BJ (cell line): ENCODE measurements around the gene MGRN1. TPM values are rescaled to one million over a fixed set of nuclear protein-coding genes. Genes with fewer than 3 reads are reported as not detected.
A peak's percentile ranks its signal among the peaks of the same experiment; 100 is the strongest.

Experiments used
- CTCF ChIA-PET: fragments of 350-600 bp; formaldehyde crosslinking; extraction: SDS; loops from one replicate; lab custom pipeline; 2021; ENCODE audit warnings: antibody characterized with exemption, inconsistent platforms; lab: Yijun Ruan, JAX
- POLR2A ChIA-PET: fragments of 300-600 bp; sonication (Branson Sonifier 250); formaldehyde crosslinking; extraction: SDS; loops from one replicate; lab custom pipeline; 2021; ENCODE audit warnings: antibody characterized with exemption; lab: Charles Lee
- DNase-seq: peaks from one replicate; pipeline ENCODE4 v3.0.0-alpha.2; 2011; ENCODE audit warnings: low read depth
- H3K27me3 ChIP-seq: 2 replicates; pipeline ENCODE4 v1.6.0; 2011; ENCODE audit warnings: low read length; ENCODE audit not compliant: control insufficient read depth, insufficient read depth
- H3K36me3 ChIP-seq: 2 replicates; pipeline ENCODE4 v1.5.1; 2011; ENCODE audit warnings: low read length; ENCODE audit not compliant: control insufficient read depth, insufficient read depth
- H3K4me3 ChIP-seq: 2 replicates; pipeline ENCODE4 v1.5.1; 2011; ENCODE audit warnings: low read depth, mild to moderate bottlenecking, control low read depth, low read length
- CTCF ChIP-seq: IDR thresholded peaks from 2 replicates; pipeline ENCODE4 v1.5.1; 2011; ENCODE audit warnings: low read depth, mild to moderate bottlenecking, control low read depth, inconsistent platforms, low read length, moderate library complexity; ENCODE audit not compliant: insufficient read depth
- polyA plus RNA-seq: library from polyadenylated mRNA; depleted of rRNA; stranded (reverse); fragments of >200 nt; gene quantifications from 2 replicates; pipeline ENCODE4 v1.2.3, GENCODE V29; 2011

MGRN1 gene
- polyA plus RNA-seq, 1 experiment, result 4.5 TPM

- ChIA-PET CTCF (interaction anchor here (0.6 kb wide), 1 partner anchor 553 kb away, joined by 4 read pairs; no protein-coding TSS in a partner anchor), POLR2A (no interaction called here)
- no peak overlapping the region for H3K4me3 ChIP-seq
- no peak for TF ChIP-seq CTCF
- DNase-seq, result no peak
- H3K36me3 ChIP-seq, result peaks cover 39% of the 10 kb centered on the region
- H3K27me3 ChIP-seq, result no peaks in the 10 kb centered on the region
Observed at GRCh38 chr16:4681471-4682083, 57.0 kb downstream of the MGRN1 start.

GRCh38 chr16:4682084-4682591 is 57.5 kb downstream of the MGRN1 start:
- Histone ChIP-seq H3K4me3 (no peak overlapping the region), H3K27me3 (no peaks in the 10 kb centered on the region), H3K36me3 (peaks cover 40% of the 10 kb centered on the region)
- ChIA-PET POLR2A (no interaction called here), CTCF (no interaction called here)
- no peak for DNase-seq
- no peak for TF ChIP-seq CTCF

- POLR2A ChIA-PET, result no interaction called here
- Histone ChIP-seq H3K4me3 (no peak overlapping the region), H3K27me3 (no peaks in the 10 kb centered on the region), H3K36me3 (peaks cover 42% of the 10 kb centered on the region)
- CTCF ChIA-PET, result no interaction called here
- no peak for DNase-seq
- peak; percentile 26 for TF ChIP-seq CTCF
Observed at GRCh38 chr16:4682616-4683254, 58.1 kb downstream of the MGRN1 start.

GRCh38 chr16:4683255-4684057 is 58.8 kb downstream of the MGRN1 start:
- DNase-seq, result no peak
- CTCF ChIA-PET, result no interaction called here
- H3K36me3 ChIP-seq, result peaks cover 42% of the 10 kb centered on the region
- no peak overlapping the region for H3K4me3 ChIP-seq
- TF ChIP-seq CTCF, result no peak
- no peaks in the 10 kb centered on the region for H3K27me3 ChIP-seq
- POLR2A ChIA-PET, result no interaction called here
